GM12878 (cell line): ENCODE results near the gene PHACTR1.

ENCODE experiments used
- CBFB ChIP-seq: IDR thresholded peaks from 2 replicates; pipeline ENCODE4 v1.6.1; 2016; ENCODE audit warnings: antibody characterized with exemption, low read depth
- POLR2A ChIP-seq: IDR thresholded peaks from 2 replicates; pipeline ENCODE4 v1.6.1; 2011; ENCODE audit warnings: low read depth, mild to moderate bottlenecking, low read length
- ZNF384 ChIP-seq: IDR thresholded peaks from 2 replicates; pipeline ENCODE4 v1.6.1; 2012; ENCODE audit warnings: low read depth, mild to moderate bottlenecking, low read length, improper control_type of control experiment, borderline replicate concordance

DNA sequence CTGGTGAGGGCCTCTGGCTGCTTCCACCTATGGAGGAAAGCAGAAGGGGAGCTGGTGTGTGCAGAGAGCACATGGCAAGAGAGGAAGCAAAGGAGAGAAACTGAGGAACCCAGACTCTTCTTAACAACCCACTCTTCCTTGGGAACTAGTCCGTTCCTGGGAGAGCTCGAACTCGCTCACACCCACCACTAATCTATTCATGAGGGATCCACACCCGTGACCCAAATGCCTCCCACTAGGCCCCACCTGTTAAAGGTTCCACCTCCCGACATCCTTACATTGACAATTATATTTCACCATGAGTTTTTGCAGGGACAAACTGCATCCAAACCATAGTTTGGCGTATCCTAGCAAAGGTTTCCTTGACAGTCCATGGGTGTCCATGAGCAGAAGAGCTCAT is 488.5 kb downstream of the PHACTR1 start:
- TF ChIP-seq CBFB (no peak), POLR2A (no peak), ZNF384 (no peak)
